ENCODE measurements around the gene ADGRB3.
"Not testable (repeated sequence)": the region's sequence is repeated elsewhere in the genome, so short reads cannot be mapped to it uniquely, and the experiment has no call there.

The ADGRB3 gene

DNA sequence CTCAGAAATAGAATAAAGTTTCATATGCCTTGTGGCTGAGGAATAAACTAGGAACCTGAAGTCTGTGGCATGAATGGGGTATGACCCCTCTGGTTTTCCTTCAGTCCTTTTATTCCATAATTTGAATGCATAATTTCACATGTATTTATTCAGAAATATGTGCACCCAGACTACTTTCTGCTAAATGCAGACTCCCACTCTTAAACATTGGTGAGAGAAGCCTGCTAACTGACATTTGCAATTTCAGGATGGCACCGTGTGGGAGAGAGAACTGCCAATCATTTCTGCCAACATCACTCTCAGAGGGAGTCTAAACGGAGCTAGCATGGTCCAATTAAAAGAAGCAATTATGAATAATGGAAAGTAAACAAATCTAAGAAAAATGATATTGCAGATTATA, 141.3 kb downstream of the ADGRB3 start:
- DNase-seq (ENCODE audit: low spot score), result no peak
- TF ChIP-seq, protein P1, sequence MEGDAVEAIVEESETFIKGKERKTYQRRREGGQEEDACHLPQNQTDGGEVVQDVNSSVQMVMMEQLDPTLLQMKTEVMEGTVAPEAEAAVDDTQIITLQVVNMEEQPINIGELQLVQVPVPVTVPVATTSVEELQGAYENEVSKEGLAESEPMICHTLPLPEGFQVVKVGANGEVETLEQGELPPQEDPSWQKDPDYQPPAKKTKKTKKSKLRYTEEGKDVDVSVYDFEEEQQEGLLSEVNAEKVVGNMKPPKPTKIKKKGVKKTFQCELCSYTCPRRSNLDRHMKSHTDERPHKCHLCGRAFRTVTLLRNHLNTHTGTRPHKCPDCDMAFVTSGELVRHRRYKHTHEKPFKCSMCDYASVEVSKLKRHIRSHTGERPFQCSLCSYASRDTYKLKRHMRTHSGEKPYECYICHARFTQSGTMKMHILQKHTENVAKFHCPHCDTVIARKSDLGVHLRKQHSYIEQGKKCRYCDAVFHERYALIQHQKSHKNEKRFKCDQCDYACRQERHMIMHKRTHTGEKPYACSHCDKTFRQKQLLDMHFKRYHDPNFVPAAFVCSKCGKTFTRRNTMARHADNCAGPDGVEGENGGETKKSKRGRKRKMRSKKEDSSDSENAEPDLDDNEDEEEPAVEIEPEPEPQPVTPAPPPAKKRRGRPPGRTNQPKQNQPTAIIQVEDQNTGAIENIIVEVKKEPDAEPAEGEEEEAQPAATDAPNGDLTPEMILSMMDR (IDR thresholded peaks at IDR 0.05), result no peak
- Histone ChIP-seq H3K27ac (no peak overlapping the region), H3K4me3 (no peak overlapping the region)

DNA sequence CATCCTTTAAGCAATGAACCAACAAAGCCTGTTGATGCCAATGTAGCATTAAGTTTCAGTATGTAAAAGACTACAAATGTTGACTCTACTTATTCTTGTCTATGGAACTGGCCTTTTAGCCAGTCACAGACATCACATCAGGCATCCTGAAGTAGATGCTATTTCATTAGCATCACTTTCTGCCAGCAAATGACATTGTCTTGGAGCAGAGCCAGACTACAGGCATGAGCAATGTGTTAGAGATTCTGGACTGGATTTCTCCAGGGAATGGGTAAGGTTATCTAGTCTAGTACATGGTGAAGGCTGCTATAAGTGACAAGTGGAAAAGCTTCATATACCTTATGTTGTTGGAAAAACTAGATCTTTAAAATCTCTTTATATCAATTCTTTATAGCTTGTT, 142.9 kb downstream of the ADGRB3 start:
- TF ChIP-seq, protein P1 (IDR thresholded peaks at IDR 0.05), result no peak
- Histone ChIP-seq H3K4me3 (peak overlapping the region; percentile 23), H3K27ac (no peak overlapping the region)
- DNase-seq (ENCODE audit: low spot score), result no peak

DNA sequence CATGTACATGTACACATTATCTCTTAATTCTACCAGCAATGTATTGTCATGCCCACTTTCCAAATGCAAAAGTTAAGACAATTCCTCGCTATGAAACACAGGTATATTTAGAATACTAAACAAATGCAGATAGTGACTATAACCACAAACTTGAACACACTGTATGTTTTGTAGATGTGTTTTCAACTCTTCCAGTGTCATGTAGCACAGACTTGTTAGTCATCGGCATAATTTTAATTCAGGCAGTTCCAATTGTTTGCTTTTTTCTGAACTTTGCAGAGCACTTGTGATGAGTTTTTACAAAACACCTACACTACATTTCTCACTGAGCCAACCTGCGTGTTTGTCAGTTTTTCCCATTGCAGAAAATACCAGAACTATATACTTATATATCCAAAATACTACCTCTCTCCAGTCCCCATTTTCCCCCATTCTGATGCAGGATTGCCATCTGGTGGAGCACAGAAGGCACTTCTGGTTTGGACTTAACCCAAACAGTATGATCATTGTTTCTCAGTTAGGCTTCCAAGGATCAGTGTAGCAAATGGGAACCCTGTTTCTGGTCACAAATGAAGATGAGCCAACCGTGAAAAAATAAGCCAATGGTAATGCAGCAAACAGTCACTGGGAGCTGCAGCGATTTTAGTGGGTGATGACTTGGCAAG, 143.4 kb downstream of the ADGRB3 start:
- Histone ChIP-seq H3K4me3 (peak overlapping the region; percentile 26), H3K27ac (no peak overlapping the region)
- TF ChIP-seq, protein P1 (IDR thresholded peaks at IDR 0.05), result peak; percentile 71
- no peak for DNase-seq (ENCODE audit: low spot score)

DNA sequence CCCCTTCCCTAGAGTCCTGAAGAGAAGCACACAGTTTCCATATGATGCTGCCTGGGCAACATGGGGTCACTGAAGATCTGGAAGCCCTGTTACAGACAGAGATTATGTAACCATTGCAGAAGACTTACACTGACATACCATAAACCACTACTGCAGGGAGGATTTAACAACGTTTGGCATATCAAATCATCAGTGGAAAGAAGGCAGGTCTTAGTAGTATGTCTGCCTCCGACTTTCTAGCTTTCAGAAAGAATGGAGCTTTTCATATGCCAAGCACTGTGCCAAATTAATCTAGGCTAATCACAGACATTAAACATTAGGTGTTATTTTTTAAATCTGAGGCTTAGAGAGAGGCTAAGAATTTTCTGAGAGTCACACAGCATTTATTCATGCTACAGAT, 144.3 kb downstream of the ADGRB3 start:
- TF ChIP-seq, protein P1 (IDR thresholded peaks at IDR 0.05), result no peak
- Histone ChIP-seq H3K4me3 (no peak overlapping the region), H3K27ac (no peak overlapping the region)
- no peak for DNase-seq (ENCODE audit: low spot score)

DNA sequence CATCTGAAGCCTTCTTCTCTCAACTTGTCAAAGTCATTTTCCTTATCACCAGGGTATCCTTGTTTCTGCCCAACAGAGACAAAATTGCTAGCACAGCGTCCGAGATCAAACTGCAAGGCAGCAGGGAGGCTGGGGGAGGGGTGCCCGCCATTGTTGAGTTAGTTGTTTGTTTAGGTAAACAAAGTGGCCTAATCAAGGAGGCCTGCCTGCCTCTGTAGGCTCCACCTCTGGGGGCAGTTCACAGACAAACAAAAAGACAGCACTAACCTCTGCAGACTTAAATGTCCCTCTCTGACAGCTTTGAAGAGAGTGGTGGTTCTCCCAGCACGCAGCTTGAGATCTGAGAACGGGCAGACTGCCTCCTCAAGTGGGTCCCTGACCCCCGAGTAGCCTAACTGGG, 155.0 kb downstream of the ADGRB3 start:
- H3K4me3 ChIP-seq; H3K27ac ChIP-seq; DNase-seq (ENCODE audit: low spot score): not testable (repeated sequence)

DNA sequence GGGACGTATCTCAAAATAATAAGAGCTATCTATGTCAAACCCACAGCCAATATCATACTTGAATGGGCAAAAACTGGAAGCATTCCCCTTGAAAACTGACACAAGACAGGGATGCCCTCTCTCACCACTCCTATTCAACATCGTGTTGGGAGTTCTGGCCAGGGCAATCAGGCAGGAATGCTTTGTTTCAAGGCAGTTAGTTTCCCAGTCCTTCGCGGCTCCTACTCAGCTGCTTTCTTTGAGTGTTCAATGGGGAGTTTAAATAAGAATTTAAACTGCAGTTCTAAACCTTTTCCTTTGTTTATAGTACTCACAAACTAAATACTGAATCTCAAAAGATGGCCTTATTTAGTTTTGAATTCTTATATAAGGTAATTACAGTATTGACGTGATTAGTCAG, 179.9 kb downstream of the ADGRB3 start:
- not testable (repeated sequence) for H3K4me3 ChIP-seq; DNase-seq (ENCODE audit: low spot score); H3K27ac ChIP-seq

DNA sequence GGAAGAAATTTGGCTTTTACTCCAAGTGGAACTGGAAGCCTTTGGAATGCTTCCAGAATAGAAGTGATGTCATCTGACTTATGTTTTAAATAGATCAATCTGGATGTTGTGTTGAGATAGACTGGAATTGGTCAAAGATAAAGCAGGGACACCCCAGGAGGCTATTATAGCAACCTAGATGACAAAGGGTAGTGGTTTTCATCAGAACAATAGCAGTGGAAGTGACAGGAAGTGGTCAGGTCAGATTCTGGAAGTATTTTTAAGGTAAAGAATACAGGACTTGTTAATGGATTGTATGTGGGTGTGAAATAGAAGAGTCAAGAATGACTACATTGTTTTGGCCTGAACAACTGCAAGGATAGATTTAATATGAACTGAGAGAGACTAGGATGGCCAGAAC, 191.4 kb downstream of the ADGRB3 start:
- no peak for DNase-seq (ENCODE audit: low spot score)
- Histone ChIP-seq H3K27ac (no peak overlapping the region), H3K4me3 (no peak overlapping the region)
- TF ChIP-seq, protein P1 (IDR thresholded peaks at IDR 0.05), result no peak

DNA sequence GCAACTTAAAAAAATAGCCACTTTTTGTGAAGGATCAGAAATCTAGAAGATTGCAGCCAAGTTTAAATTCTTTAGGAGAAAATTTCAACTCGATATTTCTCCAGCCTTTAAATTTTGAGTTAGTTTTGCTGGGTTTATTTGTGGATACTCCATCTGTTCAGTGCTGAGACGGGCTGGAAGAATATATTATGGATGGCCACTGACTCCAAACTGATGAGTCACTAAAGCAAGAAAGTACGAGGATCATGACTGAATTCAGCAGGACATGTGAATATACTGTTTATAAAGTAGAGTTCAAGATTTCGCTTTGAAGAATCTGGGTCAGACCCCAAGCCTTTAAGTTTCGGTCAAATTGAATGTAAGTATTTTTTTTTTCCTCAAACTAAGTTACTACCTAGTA, 199.5 kb downstream of the ADGRB3 start:
- TF ChIP-seq, protein P1 (IDR thresholded peaks at IDR 0.05), result no peak
- H3K4me3 ChIP-seq, result no peak overlapping the region
- no peak for DNase-seq (ENCODE audit: low spot score)
- no peak overlapping the region for H3K27ac ChIP-seq

Measured in coronary artery (tissue), 2 donors.